ENCODE results near the gene ZNF565.
A peak's percentile ranks its signal among the peaks of the same experiment; 100 is the strongest.
"Not testable (repeated sequence)": the region's sequence is repeated elsewhere in the genome, so short reads cannot be mapped to it uniquely, and the experiment has no call there.

ZNF565 gene

DNA sequence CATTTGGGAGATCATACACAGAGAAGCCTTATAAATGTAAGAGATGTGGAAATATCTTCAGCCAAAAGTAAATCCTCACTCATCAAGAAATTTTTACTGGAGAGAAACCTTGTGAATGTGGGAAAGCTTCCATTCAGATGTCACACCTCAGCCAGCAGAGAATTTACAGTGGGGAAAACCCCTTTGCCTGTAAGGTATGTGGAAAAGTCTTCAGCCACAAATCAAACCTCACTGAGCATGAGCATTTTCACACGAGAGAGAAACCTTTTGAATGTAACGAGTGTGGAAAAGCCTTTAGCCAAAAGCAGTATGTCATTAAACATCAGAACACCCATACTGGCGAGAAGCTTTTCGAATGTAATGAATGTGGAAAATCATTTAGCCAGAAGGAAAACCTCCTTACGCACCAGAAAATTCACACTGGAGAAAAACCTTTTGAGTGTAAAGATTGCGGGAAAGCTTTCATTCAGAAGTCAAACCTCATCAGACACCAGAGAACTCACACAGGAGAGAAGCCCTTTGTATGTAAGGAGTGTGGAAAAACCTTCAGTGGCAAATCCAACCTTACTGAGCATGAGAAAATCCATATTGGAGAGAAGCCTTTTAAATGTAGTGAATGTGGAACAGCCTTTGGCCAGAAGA is 22.0 kb upstream of the ZNF565 start:
- no peak for DNase-seq (ENCODE audit: low read depth)
- H3K4me3 ChIP-seq (ENCODE audit: low read depth, low read length) = no peak overlapping the region
- TF ChIP-seq, protein P1, sequence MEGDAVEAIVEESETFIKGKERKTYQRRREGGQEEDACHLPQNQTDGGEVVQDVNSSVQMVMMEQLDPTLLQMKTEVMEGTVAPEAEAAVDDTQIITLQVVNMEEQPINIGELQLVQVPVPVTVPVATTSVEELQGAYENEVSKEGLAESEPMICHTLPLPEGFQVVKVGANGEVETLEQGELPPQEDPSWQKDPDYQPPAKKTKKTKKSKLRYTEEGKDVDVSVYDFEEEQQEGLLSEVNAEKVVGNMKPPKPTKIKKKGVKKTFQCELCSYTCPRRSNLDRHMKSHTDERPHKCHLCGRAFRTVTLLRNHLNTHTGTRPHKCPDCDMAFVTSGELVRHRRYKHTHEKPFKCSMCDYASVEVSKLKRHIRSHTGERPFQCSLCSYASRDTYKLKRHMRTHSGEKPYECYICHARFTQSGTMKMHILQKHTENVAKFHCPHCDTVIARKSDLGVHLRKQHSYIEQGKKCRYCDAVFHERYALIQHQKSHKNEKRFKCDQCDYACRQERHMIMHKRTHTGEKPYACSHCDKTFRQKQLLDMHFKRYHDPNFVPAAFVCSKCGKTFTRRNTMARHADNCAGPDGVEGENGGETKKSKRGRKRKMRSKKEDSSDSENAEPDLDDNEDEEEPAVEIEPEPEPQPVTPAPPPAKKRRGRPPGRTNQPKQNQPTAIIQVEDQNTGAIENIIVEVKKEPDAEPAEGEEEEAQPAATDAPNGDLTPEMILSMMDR (IDR thresholded peaks at IDR 0.05; ENCODE audit: control insufficient read depth, extremely low read depth, insufficient read depth) = no peak

DNA sequence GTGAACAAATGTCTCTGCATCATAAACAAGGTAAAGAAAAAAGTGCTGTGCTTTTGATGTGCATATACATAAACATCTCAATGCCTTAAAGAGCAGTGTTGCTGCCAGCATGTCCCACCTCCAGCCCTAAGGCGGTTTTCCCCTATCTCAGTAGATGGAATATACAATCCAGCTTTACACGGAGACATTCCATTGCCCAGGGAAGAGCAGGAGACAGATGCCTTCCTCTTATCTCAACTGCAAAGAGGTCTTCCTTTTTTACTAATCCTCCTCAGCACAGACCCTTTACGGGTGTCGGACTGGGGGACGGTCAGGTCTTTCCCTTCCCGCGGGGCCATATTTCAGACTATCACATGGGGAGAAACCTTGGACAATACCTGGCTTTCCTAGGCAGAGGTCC is 19.2 kb upstream of the ZNF565 start:
- H3K4me3 ChIP-seq (ENCODE audit: low read depth, low read length); DNase-seq (ENCODE audit: low read depth): not testable (repeated sequence)

DNA sequence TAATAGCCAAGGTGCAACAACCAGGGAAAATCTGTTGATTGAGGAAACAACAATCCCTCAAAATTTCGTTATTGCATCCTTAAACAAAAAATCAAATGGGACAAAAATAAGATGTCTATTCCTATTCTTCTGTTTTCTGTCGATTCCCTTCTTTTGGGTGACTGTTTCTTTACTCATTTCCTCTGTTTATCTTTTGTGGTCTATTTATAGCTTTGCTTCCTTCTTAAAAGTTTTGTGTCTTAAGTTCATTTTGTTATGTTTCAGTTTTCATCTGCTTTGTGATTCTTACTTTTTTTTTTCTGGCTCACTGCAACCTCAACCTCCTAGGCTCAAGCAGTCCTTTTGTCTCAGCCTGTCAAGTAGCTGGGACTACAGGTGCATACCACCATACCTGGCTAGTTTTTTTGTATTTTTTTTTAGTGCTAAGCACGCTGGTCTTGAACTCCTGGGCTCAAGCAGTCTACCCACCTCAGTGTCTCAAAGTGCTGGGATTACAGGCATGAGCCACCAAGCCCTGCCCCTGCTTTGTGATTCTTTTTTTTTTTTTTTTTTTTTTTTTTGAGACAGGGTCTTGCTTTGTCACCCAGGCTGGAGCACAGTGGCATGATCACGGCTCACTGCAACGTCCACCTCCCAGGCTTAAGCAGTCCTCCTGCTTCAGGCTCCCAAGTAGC is 10.9 kb upstream of the ZNF565 start:
- TF ChIP-seq, protein P1 (IDR thresholded peaks at IDR 0.05; ENCODE audit: control insufficient read depth, extremely low read depth, insufficient read depth) = no peak
- H3K4me3 ChIP-seq (ENCODE audit: low read depth, low read length) = no peak overlapping the region
- no peak for DNase-seq (ENCODE audit: low read depth)

GRCh38 chr19:36222503-36222902 is 8.0 kb upstream of the ZNF565 start:
- DNase-seq (ENCODE audit: low read depth) = no peak
- TF ChIP-seq, protein P1 (IDR thresholded peaks at IDR 0.05; ENCODE audit: control insufficient read depth, extremely low read depth, insufficient read depth) = no peak
- no peak overlapping the region for H3K4me3 ChIP-seq (ENCODE audit: low read depth, low read length)

- TF ChIP-seq, protein P1 (IDR thresholded peaks at IDR 0.05; ENCODE audit: control insufficient read depth, extremely low read depth, insufficient read depth) = no peak
- H3K4me3 ChIP-seq (ENCODE audit: low read depth, low read length) = no peak overlapping the region
- no peak for DNase-seq (ENCODE audit: low read depth)
These were observed 7.0 kb upstream of the ZNF565 start for GRCh38 chr19:36221474-36221873.

- DNase-seq (ENCODE audit: low read depth) = no peak
- TF ChIP-seq, protein P1 (IDR thresholded peaks at IDR 0.05; ENCODE audit: control insufficient read depth, extremely low read depth, insufficient read depth) = no peak
- peak overlapping the region; percentile 90 for H3K4me3 ChIP-seq (ENCODE audit: low read depth, low read length)
These were observed 1.0 kb upstream of the ZNF565 start for GRCh38 chr19:36215276-36216123.

DNA sequence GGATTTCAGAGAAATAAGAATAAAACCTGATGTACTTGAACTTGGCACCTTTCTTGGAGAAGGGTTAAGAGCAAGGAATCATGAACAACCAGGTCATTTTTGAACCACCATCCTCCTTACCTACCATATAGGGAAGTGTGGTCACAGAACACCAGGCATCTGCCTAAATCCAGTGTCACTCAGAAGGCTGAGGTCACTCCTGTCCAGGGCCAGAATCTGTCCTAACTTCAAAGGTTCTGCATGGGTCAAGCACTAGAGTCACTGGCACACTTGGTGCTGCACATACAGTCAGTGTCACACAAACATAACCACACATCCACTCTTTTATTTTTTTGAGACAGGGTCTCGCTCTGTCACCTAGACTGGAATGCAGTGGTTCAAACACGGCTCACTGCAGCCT is 1.6 kb downstream of the ZNF565 start:
- DNase-seq (ENCODE audit: low read depth) = no peak
- no peak overlapping the region for H3K4me3 ChIP-seq (ENCODE audit: low read depth, low read length)
- TF ChIP-seq, protein P1 (IDR thresholded peaks at IDR 0.05; ENCODE audit: control insufficient read depth, extremely low read depth, insufficient read depth) = no peak

Measured in LNCaP clone FGC (cell line).